PFSK-1 (cell line): Measurements from ENCODE around the gene CDC34.

ENCODE experiments used
- FOXP2 ChIP-seq: optimal IDR thresholded peaks from 2 replicates; pipeline ENCODE3; 2011; ENCODE audit warnings: borderline replicate concordance, control low read depth, inconsistent platforms; ENCODE audit not compliant: insufficient read depth; ENCODE audit errors: extremely low read length, extremely low read depth
- POLR2AphosphoS5 ChIP-seq: IDR thresholded peaks from 2 replicates; pipeline ENCODE4 v1.6.1; 2012; ENCODE audit warnings: low read depth, mild to moderate bottlenecking, control low read depth, low read length, moderate library complexity
- SIN3A ChIP-seq: IDR thresholded peaks from 2 replicates; pipeline ENCODE4 v1.6.1; 2012; ENCODE audit warnings: mild to moderate bottlenecking, low read length, moderate library complexity, borderline replicate concordance; ENCODE audit not compliant: insufficient read depth
- TAF1 ChIP-seq: IDR thresholded peaks from 2 replicates; pipeline ENCODE4 v1.6.1; 2012; ENCODE audit warnings: low read length, control low read depth, borderline replicate concordance; ENCODE audit not compliant: insufficient read depth
- TF ChIP-seq, protein P1 (sequence below), 2 experiments: IDR thresholded peaks; 2 replicates each; pipeline versions ENCODE4 v1.6.1 to v1.8.0; 2011 to 2012; ENCODE audit warnings: low read depth in 2 of 2, low read length in 2 of 2, control low read depth in 1 of 2, inconsistent platforms in 1 of 2, mild to moderate bottlenecking in 1 of 2, moderate library complexity in 1 of 2; ENCODE audit not compliant: insufficient read depth in 1 of 2

DNA sequence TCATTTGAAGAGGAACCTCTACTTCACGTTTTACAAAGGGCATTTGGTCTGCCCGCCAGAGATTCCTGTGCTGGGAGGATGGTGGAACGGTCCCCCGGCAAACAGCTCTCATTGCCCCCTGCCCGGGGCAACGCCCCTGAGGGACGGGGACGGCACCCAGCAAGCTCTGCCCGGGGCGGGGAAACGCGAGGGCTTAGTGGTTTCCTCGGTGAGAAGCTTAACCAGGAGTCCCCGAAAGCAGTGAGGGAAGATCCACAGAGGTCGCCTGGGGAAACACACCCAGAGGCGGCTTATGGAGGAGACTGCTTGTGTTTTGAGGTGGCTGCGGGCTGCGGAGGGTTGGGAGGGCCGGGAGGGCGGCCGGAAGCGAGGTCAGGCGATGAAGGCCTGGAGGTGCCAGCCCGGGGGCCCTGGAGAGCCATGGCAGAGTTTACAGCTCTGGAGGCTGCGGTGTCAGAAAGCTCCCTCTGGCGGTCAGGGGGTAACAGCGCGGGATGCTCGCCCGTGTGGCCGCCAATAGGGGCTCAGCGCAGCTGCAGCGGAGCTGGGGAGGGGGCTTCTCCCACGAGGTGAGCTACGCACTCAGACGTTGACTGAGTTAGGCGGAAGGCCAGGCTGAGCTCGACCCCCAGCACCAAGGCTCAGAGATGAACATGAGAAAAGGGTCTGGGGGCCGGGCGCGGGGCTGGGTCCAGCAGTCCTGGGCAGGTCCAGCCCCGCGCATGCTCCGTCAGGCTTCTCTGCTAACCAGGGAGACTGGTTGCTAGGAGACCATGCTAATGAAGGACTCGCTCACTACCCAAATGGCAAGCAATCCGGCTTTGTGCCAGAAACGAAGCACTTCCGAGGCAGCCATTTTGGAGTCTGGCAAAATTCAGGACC lies 24.9 kb upstream of the CDC34 start:
- TF ChIP-seq POLR2AphosphoS5: no peak; the same call in 1 of the 2 replicates
- TF ChIP-seq FOXP2: peak; percentile 81
- TF ChIP-seq, protein P1, sequence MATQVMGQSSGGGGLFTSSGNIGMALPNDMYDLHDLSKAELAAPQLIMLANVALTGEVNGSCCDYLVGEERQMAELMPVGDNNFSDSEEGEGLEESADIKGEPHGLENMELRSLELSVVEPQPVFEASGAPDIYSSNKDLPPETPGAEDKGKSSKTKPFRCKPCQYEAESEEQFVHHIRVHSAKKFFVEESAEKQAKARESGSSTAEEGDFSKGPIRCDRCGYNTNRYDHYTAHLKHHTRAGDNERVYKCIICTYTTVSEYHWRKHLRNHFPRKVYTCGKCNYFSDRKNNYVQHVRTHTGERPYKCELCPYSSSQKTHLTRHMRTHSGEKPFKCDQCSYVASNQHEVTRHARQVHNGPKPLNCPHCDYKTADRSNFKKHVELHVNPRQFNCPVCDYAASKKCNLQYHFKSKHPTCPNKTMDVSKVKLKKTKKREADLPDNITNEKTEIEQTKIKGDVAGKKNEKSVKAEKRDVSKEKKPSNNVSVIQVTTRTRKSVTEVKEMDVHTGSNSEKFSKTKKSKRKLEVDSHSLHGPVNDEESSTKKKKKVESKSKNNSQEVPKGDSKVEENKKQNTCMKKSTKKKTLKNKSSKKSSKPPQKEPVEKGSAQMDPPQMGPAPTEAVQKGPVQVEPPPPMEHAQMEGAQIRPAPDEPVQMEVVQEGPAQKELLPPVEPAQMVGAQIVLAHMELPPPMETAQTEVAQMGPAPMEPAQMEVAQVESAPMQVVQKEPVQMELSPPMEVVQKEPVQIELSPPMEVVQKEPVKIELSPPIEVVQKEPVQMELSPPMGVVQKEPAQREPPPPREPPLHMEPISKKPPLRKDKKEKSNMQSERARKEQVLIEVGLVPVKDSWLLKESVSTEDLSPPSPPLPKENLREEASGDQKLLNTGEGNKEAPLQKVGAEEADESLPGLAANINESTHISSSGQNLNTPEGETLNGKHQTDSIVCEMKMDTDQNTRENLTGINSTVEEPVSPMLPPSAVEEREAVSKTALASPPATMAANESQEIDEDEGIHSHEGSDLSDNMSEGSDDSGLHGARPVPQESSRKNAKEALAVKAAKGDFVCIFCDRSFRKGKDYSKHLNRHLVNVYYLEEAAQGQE (IDR thresholded peaks at IDR 0.05; ENCODE audit: insufficient read depth in 1 of 2, low read depth in 2 of 2, low read length in 2 of 2): no peak
- TF ChIP-seq TAF1: no peak
- TF ChIP-seq SIN3A: no peak
